Panc1 (cell line): ENCODE results near the gene SETD5. TPM values are rescaled to one million over a fixed set of nuclear protein-coding genes. Genes with fewer than 3 reads are reported as not detected.

Experiments
- ATAC-seq: fragments of 200-7000 bp; cut with Tn5 transposase; 2 replicates; pipeline ENCODE4 v1.9.1; 2020; ENCODE audit warnings: mild to moderate bottlenecking, moderate library complexity
- BruUV-seq: library from RNA; stranded (reverse); fragments of 400-500 nt; replicated peaks from 2 replicates; lab custom pipeline; 2021; lab: Mats Ljungman, UMichigan
- CTCF ChIA-PET: fragments of 300-600 bp; sonication (Branson Sonifier 250); formaldehyde crosslinking; loops from one replicate; lab custom pipeline; 2022; ENCODE audit warnings: antibody characterized with exemption; lab: Charles Lee
- POLR2A ChIA-PET: fragments of 300-600 bp; sonication (Branson Sonifier 250); formaldehyde crosslinking; loops from one replicate; lab custom pipeline; 2022; ENCODE audit warnings: antibody characterized with exemption; lab: Charles Lee
- DNase-seq: peaks from one replicate; pipeline ENCODE4 v3.0.0-alpha.2; 2010; ENCODE audit warnings: low read depth, low spot score
- H3K27ac ChIP-seq: 2 replicates; pipeline ENCODE4 v1.5.1; 2011; ENCODE audit warnings: mild to moderate bottlenecking, low read length, inconsistent platforms
- H3K27me3 ChIP-seq: fragments of 200-500 bp; sonication (Bioruptor generic); 2 replicates; pipeline ENCODE4 v1.6.0; 2014; ENCODE audit warnings: low read length, inconsistent platforms; ENCODE audit not compliant: control insufficient read depth, insufficient read depth
- H3K36me3 ChIP-seq: fragments of 200-500 bp; sonication (Bioruptor generic); 2 replicates; pipeline ENCODE4 v1.5.1; 2014; ENCODE audit warnings: inconsistent platforms, mild to moderate bottlenecking, low read length, moderate library complexity; ENCODE audit not compliant: control insufficient read depth, insufficient read depth
- H3K4me1 ChIP-seq: 2 replicates; pipeline ENCODE4 v1.5.1; 2011; ENCODE audit warnings: inconsistent platforms, mild to moderate bottlenecking, low read length, moderate library complexity; ENCODE audit not compliant: control insufficient read depth, insufficient read depth
- H3K4me3 ChIP-seq, 2 experiments: 2 replicates each; pipeline ENCODE4 v1.5.1; 2011 to 2012; ENCODE audit warnings: low read depth in 2 of 2, low read length in 2 of 2, mild to moderate bottlenecking in 2 of 2, inconsistent platforms in 1 of 2, moderate library complexity in 1 of 2
- H3K9me3 ChIP-seq: fragments of 200-500 bp; sonication (Bioruptor generic); 2 replicates; pipeline ENCODE4 v1.5.1; 2014; ENCODE audit warnings: low read depth, mild to moderate bottlenecking, inconsistent platforms, low read length, moderate library complexity; ENCODE audit not compliant: control insufficient read depth, insufficient read depth
- CTCF ChIP-seq: fragments of 450-650 bp; IDR thresholded peaks from 2 replicates; pipeline ENCODE4 v1.5.1; 2017; ENCODE audit warnings: mild to moderate bottlenecking
- POLR2AphosphoS5 ChIP-seq: IDR thresholded peaks from 2 replicates; pipeline ENCODE4 v1.6.1; 2012; ENCODE audit warnings: mild to moderate bottlenecking, low read depth, low read length, moderate library complexity
- REST ChIP-seq, 2 experiments: IDR thresholded peaks; 2 replicates each; pipeline ENCODE4 v1.6.1; 2011 to 2012; ENCODE audit warnings: low read depth in 2 of 2, control low read depth in 1 of 2, low read length in 1 of 2, mild to moderate bottlenecking in 1 of 2, moderate library complexity in 1 of 2; ENCODE audit not compliant: insufficient read depth in 1 of 2
- SIN3A ChIP-seq: IDR thresholded peaks from 2 replicates; pipeline ENCODE4 v1.6.1; 2012; ENCODE audit warnings: low read depth, mild to moderate bottlenecking, low read length, moderate library complexity, borderline replicate concordance; ENCODE audit not compliant: insufficient read depth
- TCF7L2 ChIP-seq: IDR thresholded peaks from 2 replicates; pipeline ENCODE4 v1.6.1; 2011; ENCODE audit warnings: mild to moderate bottlenecking, low read depth, low read length, inconsistent platforms
- in situ Hi-C: cut with HindIII; loops from 2 replicates; pipeline ENCODE4 v1.10.0; 2016; ENCODE audit warnings: low sequenced_read_pairs, low pct_unique_long_range_greater_than_20kb
- intact Hi-C: fragments of 100-400 bp; cut with micrococcal nuclease; formaldehyde crosslinking; loops from one replicate; pipeline ENCODE4 v1.10.0; 2022; ENCODE audit not compliant: unreplicated experiment
- total RNA-seq: library from RNA; stranded (reverse); gene quantifications from one replicate; pipeline ENCODE4 v1.2.1, GENCODE V29; 2021; ENCODE audit not compliant: unreplicated experiment

SETD5 gene
- total RNA-seq, 1 experiment from 2014 or later, result 69.4 TPM

GRCh38 chr3:9384141-9384828, 13.1 kb upstream of the SETD5 start:
- POLR2A ChIA-PET, result no interaction called here

More at GRCh38 chr3:9384141-9384828, 13.1 kb upstream of the SETD5 start:
- no peaks in the 10 kb centered on the region for H3K27me3 ChIP-seq
- in situ Hi-C loops, result no loop called here
- TF ChIP-seq REST (IDR thresholded peaks at IDR 0.05; ENCODE audit: insufficient read depth in 1 of 2, low read depth in 2 of 2, low read length in 1 of 2), result no peak
- TF ChIP-seq CTCF, result no peak
- no peak for TF ChIP-seq TCF7L2
- TF ChIP-seq SIN3A, result no peak
- TF ChIP-seq POLR2AphosphoS5, result no peak
- BruUV-seq, result no TSS peak
- ATAC-seq (no peak), DNase-seq (no peak)
- H3K4me3 ChIP-seq, result no peak overlapping the region
- peaks cover 31% of the 10 kb centered on the region for H3K36me3 ChIP-seq
- no peaks in the 10 kb centered on the region for H3K4me1 ChIP-seq
- CTCF ChIA-PET, result no interaction called here
- H3K9me3 ChIP-seq, result no peaks in the 10 kb centered on the region
- intact Hi-C loops, result no loop called here
- H3K27ac ChIP-seq, result peak overlapping the region; percentile 29; the same call in 1 of the 2 replicates
